Spleen (tissue), 7 donors: ENCODE data around the gene DNAH9.

Experiments used
- CTCF ChIP-seq, 11 experiments: fragments of 200-600 bp in 7 of 11; fragments of 450-650 bp in 4 of 11; sonication (generic) in 4 of 11; IDR thresholded peaks in 8 of 11; conservative IDR thresholded peaks in 3 of 11; 1 replicate in 7 of 11; 2 replicates in 4 of 11; pipeline versions ENCODE4 v1.4.0 to v1.8.0; 2016 to 2021; ENCODE audit warnings: antibody characterized with exemption in 11 of 11, inconsistent platforms in 4 of 11, mild to moderate bottlenecking in 1 of 11
- POLR2A ChIP-seq, 3 donors: fragments of 450-650 bp; IDR thresholded peaks; one replicate each; pipeline ENCODE4 v1.5.1; 2017; ENCODE audit warnings: antibody characterized with exemption in 3 of 3, mild to moderate bottlenecking in 1 of 3
- POLR2AphosphoS5 ChIP-seq, 3 donors: sonication (generic); formaldehyde crosslinking; IDR thresholded peaks; one replicate each; pipeline ENCODE4 v1.5.1; 2017; ENCODE audit warnings: antibody characterized with exemption in 3 of 3
- donor health status: DM: no; HTN: no; CAD: no; lungs with moderate emphysema.
- donor health status: DM: no; HTN: no; CAD: no.
- donor health status: DM: no; HTN: no; CAD: no.

DNA sequence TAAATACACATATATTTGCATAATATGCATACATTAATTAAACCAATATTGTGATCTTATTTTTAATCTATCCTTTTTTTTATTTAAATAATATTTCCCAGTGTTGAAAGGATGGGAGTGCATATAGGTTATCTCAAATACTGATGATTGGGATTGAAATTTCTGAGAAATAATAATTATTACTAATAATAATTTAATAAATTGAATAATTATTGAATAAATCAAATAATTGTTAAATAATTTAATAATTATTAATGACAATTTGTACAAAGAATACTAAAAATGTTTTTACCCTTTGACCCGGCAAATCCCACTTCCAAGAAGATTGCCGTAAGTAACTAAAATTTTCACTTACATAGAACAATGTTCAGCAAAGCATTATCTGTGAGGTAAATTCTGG, 250.1 kb downstream of the DNAH9 start:
- TF ChIP-seq CTCF (IDR thresholded peaks at IDR 0.05 in 8 of 11, conservative IDR thresholded peaks at IDR 0.05 in 3 of 11) (no peak), POLR2A (IDR thresholded peaks at IDR 0.05) (no peak), POLR2AphosphoS5 (IDR thresholded peaks at IDR 0.05) (no peak)
